OCI-LY1 (cell line): ENCODE results near the gene GALNT18.

Experiments used
- CTCF ChIP-seq: fragments of 200-600 bp; sonication (generic), shearing (Covaris generic); IDR thresholded peaks from 2 replicates; pipeline ENCODE4 v1.5.1; 2017; ENCODE audit warnings: mild to moderate bottlenecking, antibody characterized with exemption, low read length, moderate library complexity, mixed read lengths
- EZH2 ChIP-seq: fragments of 200-600 bp; sonication (generic), shearing (Covaris generic); IDR thresholded peaks from 2 replicates; pipeline ENCODE4 v1.8.0; 2017; ENCODE audit warnings: borderline replicate concordance, mixed run types, mild to moderate bottlenecking, antibody characterized with exemption, low read length, moderate library complexity, mixed read lengths

DNA sequence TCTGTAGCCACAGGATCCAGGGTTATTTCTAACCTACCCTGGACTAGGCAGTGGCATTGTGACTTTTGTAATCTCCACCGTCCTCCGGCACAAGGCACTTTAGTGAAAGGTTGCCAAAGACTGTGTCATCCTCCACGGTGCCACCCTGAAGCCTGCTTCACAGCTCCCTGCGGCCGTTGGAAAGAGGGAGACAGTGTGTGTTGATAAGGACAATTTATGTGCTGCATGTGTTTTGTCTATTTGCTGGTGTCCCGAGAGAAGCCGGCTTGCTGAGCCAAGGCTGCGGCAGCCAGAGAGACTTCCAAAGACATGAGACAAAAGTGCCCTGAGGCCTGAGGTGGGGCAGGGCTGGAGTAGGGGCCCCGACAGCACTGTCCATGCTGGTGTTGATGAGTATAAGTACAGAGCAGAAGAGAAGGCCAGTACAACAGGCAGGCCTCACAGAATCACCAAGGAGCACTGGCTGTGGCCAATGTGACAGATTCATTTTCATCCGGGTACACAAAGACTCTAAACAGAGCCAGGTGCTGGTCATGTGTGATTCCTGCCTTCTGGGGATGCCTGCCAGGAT is 40.9 kb downstream of the GALNT18 start:
- no peak for TF ChIP-seq CTCF
- no peak for TF ChIP-seq EZH2
